Measurements from ENCODE around the gene FSIP1.

GRCh38 chr15:39685999-39686613, 96.5 kb downstream of the FSIP1 start:
- no peak for TF ChIP-seq ETV6 (CRISPR knock-in tag; IDR thresholded peaks at IDR 0.05)
- TF ChIP-seq CTCF (IDR thresholded peaks at IDR 0.05): peak; percentile 84
- no peak for TF ChIP-seq FOXP4 (CRISPR knock-in tag; IDR thresholded peaks at IDR 0.05)
- TF ChIP-seq MAX (CRISPR knock-in tag; IDR thresholded peaks at IDR 0.05): no peak
- TF ChIP-seq MLX (CRISPR knock-in tag; IDR thresholded peaks at IDR 0.05): no peak
- TF ChIP-seq E2F5 (CRISPR knock-in tag; IDR thresholded peaks at IDR 0.05): no peak
- no peak for TF ChIP-seq ZNF121 (CRISPR knock-in tag; IDR thresholded peaks at IDR 0.05)
- TF ChIP-seq IRF1 (CRISPR knock-in tag; IDR thresholded peaks at IDR 0.05): no peak
- no peak for TF ChIP-seq ATF2 (CRISPR knock-in tag; IDR thresholded peaks at IDR 0.05; ENCODE audit: borderline replicate concordance, low read depth)
